NCI-H2196 (cell line): Measurements from ENCODE around the gene MORN1.
A peak's percentile ranks its signal among the peaks of the same experiment; 100 is the strongest.

Source experiments
- DNase-seq: peaks from one replicate; lab custom pipeline; 2025; ENCODE audit not compliant: unreplicated experiment; lab: John Stamatoyannopoulos, UW

The MORN1 gene

GRCh38 chr1:2324553-2325366 lies 66.6 kb downstream of the MORN1 start:
- DNase-seq = no peak

GRCh38 chr1:2323451-2323974 lies 67.8 kb downstream of the MORN1 start:
- no peak for DNase-seq

GRCh38 chr1:2322581-2323211 lies 68.7 kb downstream of the MORN1 start:
- DNase-seq = no peak

GRCh38 chr1:2322065-2322571 lies 69.2 kb downstream of the MORN1 start:
- DNase-seq = peak; percentile 10

GRCh38 chr1:2320760-2321667 lies 70.3 kb downstream of the MORN1 start:
- no peak for DNase-seq

DNA sequence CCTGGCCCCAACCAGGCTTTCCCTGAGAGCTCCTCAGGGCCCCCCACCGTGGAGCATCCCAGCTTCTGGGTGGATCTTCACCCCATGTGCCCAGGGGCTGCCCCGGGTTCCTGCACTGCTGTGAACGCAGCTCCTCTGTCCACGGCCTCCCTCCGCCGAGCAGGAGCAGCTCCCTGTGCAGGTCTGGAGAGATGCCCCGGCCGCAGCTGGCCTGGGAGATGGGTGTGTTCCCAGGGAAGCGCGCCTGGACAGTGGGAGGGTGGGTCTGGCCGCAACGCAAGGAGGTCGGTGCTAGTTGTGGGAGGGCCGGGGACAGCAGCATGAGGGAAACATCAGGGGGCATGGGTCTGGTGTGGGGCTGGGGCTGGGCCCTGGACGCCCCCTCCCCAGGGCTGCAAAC lies 71.3 kb downstream of the MORN1 start:
- no peak for DNase-seq

GRCh38 chr1:2319291-2319690 lies 72.1 kb downstream of the MORN1 start:
- no peak for DNase-seq

DNA sequence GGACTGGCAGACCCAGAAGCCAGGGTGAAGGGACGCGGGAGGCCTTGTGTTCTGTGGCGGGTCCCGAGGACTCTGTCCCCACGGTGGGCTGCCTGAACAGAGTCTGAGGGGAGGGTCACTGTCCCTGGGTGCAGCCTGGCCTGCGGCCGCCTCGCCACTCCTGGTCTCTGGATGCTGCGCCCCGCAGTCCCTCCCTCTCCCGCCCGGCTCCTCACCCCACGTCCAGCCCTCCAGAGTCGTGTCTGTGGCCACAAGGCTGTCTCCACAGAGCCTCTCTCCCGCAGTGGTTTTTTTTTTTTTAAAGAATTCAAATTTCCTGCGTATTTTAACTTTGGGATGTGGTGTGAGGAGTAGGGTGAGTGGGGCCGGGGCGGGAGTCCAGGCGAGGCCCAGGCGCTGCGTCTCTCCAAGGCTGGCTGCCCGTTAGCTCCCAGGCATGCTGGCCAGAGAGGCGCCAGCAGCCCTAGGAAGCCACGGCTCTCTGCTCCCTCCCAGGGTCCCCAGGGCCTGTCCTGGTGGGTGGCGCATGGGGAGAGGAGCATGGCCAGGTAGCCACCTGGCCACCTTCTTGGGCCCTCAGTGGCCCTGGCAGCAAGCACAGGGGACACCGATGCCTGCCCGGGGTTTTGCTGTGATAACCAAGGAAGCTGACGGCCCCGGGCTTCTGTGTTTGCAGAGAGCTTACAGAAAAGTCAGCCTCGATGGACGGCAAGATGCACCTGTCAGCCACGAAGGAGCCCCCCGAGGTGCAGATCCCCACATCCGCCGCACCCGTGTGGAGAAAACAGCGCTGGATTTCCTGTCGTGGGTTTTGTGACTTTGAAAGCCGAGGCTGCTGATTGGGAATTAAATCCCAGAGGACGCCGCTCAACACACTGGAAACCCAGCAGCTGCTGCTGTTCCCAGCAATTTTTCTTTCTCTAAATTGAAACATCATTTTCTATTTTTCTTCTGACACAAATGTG lies 72.8 kb downstream of the MORN1 start:
- no peak for DNase-seq

- DNase-seq = no peak
These were observed 73.9 kb downstream of the MORN1 start for GRCh38 chr1:2317230-2318065.

- no peak for DNase-seq
These were observed 74.8 kb downstream of the MORN1 start for GRCh38 chr1:2316451-2316961.

- DNase-seq = no peak
These were observed 75.5 kb downstream of the MORN1 start for GRCh38 chr1:2315674-2316450.

DNA sequence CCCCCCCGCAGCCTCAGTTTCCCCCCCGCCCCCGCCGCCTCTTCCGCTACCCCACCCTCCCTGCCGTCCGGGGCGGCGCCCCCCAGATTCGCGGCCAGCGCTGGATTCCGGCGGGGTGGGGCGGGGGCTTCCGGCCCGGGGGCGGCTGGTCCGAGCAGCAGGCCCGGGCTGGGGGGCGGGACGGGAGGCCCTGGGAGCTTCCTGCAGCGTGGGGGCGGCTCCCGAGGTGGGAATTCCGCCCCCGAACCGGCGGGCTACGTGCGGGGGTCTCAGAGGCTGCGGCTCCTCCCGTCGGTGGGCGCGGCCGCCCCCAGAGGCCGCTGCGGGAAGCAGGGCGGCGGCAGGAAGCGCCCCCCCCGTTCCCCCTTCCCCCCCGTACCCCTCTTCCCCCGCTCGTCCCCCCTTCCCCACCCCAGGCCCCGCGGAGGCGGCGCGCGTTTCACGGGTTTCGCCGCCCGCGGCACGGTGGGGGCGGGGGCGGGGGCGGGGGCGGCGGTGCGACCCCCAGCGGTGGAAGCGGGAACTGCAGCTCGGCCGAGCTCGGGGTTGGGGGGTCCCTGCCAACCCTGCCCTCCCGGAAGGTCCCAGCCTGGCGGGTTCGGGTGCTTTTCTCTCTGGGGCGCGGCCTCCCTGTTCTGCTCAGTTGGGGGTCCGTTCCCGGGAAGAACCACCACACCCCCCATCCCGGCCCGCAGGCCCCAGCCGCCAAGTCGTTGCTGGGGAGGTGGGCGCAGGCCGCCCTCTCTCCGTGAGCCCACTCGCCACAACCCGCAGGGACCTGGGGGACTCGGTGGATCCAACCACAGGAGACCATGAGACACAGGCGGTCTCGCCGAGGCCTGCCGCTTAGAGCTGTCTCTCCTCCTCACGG lies 76.3 kb downstream of the MORN1 start:
- DNase-seq = peak; percentile 35

GRCh38 chr1:2314273-2314802 lies 77.0 kb downstream of the MORN1 start:
- DNase-seq = peak; percentile 29

DNA sequence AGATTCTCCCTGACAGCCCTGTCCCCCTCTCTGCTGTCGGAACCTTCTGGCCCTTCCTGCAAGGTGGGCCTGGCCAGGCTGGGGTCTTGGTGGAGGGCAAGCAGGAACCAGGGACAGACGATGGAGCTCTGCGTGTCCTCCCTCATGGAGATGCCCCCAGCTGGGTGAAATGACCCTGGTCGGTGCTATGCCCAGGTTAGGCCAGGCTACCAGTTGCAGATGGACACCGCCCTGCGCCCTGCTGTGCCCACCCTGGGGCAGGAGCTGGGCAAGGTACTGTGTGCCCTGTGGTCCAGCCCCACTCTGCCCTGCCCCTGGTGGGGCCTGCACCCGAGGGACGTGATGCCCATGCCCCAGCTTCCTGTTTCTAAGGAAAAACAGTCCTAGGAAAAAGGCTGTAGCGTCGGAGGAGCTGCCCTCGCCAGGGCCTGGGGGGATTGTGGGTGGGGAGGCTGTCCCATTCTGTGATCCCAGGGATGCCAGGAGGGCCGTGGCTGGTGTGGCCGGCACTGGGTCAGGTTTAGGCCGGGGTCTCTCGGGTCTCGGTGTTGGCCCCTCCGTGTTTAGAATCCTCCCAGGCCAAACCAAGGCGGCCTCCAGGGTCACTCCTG lies 77.6 kb downstream of the MORN1 start:
- no peak for DNase-seq

DNA sequence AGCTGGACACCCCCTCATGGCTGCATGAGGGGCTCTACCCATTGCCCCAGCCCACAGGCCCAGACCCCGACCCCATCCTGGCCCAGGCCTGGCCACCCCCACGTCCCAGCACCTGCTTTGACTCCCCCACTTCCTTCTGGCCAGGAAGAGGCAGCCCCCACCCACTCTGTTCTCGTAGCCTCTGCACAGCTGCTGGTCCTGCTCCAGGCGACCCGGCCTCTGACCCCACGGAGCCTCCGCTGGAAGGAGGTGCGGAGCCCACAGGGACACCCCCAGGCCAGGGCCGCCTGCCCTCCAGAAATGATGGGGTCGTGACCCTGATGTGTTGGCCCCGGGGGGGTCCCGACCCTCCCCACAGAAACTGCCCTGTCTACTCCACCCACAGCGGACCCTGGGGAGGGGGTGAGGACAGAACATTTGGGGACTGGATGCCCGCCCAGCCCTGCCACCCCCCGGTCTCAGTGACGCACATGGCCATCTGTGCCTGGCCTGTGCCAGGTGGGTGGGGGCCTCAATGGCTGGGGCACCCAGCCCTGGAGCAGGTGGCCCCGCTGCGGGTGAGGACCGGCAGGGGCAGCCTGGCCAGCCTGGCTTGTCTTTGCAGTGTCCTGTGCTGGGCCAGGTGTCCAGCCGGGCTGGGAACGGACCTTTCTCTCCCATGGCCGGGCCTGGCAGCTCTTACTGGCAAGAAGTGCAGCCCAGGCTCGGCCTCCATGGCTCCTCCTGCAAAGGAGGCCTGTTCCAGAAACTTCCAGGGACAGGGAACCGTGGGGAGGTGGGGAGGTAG lies 78.6 kb downstream of the MORN1 start:
- DNase-seq = no peak

DNA sequence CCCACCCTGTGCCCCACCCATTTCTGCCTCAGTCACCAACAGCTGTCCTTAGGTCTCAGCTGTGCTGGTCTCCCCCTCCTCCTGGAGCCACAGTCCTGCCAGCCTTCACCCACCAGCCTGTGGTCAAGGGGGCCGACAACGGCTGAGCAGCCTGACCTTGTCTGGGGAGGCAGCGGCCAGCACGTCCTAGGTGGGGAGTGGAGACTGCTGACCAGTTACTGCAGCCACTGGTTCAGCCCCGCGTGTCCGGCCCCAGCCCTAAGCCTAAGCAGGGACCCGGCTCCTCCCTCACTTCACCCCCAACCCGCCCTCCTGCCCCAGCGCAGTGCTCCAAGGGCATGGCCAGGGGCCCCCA lies 79.2 kb downstream of the MORN1 start:
- DNase-seq = no peak
